Measurements from ENCODE around the gene PTGIS. TPM values are rescaled to one million over a fixed set of nuclear protein-coding genes. Genes with fewer than 3 reads are reported as not detected.
"Not testable (repeated sequence)": the region's sequence is repeated elsewhere in the genome, so short reads cannot be mapped to it uniquely, and the experiment has no call there.

The PTGIS gene
- total RNA-seq (ENCODE audit: insufficient read depth, low replicate concordance): 45.3 TPM

DNA sequence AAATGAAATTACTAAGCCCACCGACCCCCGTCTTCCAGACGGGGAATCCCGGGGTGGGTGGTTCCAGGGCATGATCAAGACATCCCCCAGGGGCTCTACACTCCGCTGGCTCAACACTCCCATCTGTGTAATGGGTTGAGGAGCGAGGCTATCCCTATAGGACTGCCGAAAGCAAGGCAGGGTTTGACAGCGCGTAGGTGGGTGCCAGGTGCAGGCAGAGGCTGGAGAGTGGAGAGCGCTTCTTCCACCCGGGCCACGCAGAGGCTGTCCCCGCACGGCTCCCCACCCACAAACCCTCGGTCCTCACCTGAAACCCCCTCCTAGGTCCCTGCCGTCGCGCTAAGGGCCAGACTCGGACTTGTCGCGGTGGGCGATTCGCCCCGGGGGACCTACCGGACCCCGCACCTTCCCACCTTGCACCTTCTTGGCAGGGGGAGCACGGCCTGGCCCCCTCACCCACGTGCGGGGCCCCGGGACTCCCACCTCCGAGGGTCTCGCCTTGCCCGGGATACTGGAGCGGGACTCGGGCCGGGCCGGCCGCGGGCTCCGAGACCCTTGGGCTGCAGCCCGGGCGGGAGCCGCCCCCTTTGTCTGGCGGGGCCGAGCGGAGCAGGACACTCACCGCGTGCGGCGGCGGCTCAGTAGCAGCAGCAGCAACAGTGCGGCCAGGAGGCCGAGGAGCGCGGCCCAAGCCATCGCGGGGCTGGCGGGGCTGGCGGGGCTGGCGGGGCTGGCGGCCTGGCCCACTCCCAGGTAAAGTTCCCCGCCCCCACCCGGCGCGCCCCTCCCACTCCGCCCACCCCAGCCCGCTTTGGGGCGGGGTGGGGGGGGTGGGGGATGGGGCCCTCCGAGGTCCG, at the start of gene PTGIS:
PTGIS (minus strand) TSS at position 717 of the 857 bp plus-strand sequence; CDS start at position 696, 21 bp downstream.
- DNase-seq (ENCODE audit: low spot score): no peak

DNA sequence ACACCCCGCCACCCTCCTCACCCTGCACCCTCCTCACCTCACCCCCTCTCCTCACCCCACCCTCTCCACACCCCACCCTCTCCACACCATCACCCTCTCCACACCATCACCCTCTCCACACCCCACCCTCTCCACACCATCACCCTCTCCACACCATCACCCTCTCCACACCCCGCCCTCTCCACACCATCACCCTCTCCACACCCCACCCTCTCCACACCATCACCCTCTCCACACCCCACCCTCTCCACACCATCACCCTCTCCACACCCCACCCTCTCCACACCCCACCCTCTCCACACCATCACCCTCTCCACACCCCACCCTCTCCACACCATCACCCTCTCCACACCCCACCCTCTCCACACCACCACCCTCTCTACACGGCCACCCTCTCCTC, 49.5 kb upstream of the PTGIS start:
- DNase-seq (ENCODE audit: low spot score): not testable (repeated sequence)

DNA sequence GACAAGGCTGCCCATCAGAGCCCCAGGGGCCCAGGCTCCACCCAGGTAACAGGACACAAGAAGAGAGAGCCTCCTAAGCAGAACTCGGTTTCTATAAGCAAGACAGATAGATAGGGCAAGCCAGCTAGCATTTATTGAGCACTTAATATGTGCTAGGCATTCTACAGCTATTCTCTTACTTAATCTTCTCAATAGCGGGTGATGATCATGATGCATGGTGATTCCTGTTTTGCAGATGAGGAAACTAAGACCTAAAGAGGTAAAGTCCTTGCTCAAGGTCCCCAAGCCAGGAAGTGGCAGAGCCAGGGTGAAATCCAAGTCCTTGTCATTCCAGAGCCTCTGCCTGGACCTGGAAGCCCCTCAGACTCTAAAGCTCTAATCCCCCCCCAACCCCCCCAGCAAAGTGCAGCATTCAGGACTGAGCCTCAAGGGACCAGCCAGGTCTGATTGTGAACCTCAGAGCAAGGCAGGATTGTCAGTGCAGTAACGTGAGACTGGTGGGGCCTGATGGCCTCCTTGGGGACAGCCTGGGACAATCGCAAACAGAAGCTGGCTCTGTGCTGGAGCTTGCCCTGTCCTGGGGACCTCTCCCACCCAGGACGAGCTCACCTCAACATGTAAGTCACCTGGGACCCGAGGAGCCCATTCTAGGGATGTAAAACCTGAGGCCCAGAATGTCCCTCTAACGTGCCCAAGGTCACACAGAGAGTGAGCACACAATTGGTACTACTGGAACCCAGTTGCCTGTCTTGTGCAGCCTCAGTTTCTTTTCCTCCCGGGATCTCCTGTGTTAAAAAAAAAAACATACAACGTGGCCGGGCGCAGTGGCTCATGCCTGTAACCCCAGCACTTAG, 48.4 kb upstream of the PTGIS start:
- no peak for DNase-seq (ENCODE audit: low spot score)

DNA sequence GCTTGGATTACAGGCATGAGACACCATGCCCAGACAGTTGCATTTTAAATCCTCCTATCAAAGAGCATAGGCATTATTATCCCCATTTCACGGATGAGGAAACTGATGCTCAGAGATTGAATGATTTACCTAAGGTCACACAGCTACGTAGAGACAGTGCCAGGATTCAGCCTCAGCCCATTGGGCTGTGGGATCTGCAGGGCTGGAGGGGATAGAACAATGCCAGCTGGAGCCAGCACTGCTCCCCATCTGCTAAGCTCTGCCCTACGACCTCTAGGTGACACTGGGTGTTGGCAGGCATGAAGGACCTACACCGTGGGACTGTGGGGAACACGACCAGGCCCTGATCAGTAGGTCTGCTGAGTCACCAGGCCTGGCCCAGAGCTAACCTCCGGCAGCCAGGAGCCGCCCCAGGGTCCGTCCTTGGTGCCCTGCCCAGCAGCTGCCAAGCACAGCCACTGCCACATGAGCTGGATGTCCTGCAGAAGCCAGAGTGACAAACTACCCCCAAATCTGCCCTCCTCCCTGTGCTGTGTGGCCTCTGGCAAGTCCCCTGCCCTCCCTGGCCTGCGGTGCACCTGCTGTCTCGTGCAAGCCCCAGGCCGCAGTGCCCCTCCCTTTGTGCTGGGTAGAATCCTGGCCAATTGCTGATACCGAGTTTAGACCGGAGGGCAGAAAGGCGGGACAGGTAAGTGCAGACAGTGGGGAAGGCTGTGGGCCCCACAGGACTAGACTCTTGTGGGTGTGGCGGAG, 47.6 kb upstream of the PTGIS start:
- DNase-seq (ENCODE audit: low spot score): no peak

DNA sequence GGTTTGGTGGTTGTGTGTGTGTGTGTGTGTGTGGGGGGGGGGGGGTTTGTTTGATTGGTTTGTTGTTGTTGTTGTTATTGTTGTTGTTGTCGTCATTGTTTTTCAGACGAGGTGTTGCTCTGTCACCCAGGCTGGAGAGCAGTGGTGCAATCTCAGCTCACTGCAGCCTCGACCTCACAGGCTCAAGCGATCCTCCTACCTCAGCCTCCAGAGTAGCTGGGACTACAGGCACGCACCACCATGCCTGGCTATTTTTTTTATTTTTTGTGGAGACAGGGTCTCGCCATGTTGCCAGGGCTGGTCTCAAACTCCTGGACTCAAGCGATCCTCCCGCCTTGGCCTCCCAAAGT, 47.1 kb upstream of the PTGIS start:
- not testable (repeated sequence) for DNase-seq (ENCODE audit: low spot score)

DNA sequence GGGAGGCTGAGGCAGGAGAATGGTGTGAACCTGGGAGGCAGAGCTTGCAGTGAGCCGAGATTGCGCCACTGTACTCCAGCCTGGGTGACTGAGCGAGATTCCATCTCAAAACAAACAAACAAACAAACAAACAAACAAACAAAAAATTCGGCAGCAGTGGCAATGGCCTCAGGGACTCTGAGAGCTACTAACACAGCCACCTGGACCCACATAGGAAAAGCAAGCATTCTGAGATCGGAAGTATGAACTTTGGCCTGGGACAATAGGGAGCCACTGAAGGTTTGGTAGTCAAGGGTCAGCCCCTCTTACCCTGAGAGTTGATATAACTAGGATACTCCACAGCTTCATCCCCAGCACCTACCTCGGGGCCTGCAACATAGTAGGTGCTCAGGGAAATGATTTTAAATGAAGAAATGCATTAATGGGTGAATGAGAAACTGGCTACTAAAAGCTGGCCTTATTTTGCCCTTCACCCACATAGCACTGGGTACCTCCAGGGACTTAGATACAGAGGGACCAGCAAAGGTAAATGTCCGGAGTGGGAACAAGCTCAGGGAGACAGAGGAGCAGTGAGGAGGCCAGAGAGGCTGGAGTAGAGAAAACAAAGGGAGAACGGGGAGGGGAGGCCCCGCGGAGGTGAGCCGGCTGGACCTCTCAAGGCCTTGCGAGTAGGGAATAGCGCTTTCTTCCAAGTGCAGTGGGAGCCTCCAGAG, 46.6 kb upstream of the PTGIS start:
- DNase-seq (ENCODE audit: low spot score): no peak

DNA sequence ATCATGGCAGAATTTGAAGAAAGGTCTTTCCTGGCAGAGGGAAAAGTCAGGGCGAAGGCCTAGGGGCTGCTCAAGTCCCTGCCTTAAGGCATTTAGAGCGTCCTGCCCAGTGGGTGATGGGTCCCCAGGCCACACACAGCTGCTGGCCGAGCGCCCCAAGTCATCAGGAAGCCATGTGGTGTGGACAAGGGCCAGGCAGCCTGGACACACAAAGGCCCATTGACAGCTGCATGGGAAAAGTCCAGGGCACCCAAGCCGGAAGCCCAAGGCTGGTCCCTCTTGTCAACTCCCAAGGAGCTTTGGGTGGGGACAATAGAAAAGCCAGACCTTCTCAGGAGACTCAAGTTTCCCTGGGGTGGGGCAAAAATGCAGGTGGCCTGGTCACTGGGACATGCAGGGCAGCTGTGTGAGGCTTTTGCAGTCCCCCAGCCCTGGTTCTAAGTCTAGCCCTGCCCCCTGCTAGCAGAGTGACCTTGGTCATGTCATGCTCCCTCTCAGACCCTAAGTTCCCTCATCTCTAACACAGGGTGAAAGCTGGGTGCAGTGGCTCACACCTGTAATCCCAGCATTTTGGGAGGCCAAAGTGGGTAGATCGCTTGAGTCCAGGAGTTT, 44.3 kb upstream of the PTGIS start:
- DNase-seq (ENCODE audit: low spot score): no peak

DNA sequence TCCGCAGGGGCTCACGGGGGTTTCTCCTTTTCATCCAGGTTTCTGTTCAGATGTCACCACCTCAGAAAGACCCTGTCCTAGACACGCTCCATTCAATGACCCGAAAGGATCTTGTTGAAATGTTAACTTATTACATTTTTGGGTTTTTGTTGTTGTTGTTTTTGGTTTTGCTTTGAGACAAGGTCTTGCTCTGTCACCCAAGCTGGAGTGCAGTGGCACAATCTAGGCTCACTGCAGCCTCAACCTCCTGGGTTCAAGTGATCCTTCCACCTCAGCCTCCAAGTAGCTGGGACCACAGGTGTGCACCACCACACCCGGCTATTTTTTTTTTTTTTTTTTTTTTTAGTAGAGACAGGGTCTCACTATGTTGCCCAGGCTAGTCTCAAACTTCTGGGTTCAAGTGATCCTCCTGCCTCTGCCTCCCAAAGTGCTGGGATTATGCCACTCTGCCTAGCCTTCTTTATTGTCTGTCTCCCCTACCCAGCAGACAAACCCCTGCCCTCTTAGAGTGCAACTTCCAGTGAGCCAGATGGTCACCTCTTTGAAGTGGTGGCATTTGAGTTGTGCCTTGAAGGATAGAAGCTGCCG, 43.7 kb upstream of the PTGIS start:
- not testable (repeated sequence) for DNase-seq (ENCODE audit: low spot score)

DNA sequence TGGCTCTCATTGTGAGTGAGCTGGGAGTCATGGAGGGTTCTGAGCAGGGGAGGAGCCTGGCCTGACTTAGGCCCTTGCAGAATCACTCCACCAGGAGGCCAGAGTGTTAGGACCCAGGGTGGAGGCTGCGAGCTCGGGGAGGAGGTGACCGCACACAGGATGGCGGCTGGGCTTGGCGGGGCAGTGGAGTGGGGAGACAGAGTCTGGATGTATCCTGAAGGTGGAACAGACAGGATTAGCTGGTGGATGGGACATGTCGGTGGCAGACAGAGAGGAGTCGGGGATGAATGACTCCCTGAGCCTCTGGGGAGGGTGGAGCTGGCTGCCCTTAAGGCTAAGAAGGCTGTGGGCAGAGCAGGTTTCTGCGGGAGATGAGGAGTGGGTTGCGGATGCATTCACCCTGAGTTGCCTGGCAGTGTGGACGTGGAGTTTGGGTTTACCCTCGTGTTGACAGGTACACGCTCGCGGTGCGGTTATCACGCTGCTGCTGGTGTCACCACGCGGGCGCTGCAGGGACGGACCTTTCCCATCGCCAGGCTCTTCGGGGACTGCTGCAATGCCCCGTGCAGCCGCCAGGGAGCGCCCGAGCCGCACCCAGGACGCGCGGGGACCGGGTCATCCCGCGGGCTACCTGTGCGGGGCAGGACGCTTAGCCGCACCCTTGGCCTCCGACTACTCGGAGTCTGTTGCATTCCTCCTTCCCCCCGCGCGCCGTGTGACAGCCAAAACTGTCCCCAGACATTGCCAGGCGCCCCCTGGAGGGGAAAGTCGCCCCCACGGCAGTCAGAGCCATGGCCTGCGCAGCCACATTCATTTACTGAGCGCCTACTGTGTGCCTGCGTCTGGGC, 43.0 kb upstream of the PTGIS start:
- DNase-seq (ENCODE audit: low spot score): peak; percentile 38

DNA sequence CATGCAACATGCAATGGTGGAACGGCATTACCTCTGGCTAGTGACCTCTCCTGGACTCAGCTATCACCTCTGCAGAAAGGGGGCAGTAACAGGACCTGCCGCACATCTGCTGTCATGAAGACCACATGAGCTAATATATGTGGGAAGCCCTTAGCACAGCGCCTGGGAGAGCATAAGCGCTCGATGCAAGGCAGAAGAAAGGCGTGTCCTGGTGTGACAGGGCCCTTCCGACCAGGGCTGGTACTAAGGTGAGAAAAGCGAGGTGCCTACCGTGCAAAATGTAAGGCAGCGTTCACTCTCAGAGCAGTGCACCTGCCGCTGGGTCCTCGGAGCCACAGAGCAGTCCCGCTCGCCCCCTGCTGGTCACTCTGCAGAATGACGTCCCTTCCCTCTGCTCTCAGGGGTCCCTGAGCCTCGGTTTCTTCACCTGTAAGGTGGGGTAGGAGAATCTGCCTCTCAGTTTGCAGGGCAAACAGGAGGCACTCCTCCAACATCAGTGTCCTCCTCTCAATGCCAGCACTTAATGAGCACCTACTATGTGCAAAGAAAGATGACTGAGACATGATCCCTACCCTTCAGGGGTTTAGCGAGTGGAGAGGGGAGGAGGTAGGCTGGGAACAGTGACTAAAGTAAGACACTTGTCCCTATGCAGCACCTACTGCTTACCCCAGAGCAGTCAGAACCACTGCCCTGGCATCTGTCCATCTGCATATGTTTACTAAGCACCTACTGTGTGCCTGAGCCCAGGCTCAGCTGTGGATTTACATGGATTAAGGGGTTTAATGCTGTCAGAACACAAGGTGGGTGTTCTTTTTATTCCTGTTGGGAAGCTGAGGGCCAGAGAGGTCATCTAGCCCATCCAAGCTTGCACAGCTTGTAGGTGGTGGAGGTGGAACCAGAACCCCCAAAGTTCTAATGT, 41.1 kb upstream of the PTGIS start:
- DNase-seq (ENCODE audit: low spot score): peak; percentile 44

DNA sequence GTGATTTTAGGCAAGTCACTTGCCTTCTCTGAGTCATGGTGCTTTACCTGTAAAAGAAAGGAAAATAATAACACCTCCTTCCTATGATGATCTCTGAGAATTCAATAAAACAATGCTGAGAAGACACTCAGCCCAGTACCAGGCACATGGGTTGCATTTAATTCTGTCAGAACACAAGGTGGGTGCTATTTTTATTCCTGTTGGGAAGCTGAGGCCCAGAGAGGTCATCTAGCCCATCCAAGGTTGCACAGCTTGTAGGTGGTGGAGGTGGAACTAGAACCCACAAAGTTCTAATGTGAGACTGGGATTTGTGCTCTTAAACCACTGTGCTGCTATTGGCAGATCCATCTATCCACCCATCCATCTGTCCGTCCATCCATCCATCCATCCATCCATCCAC, 39.6 kb upstream of the PTGIS start:
- no peak for DNase-seq (ENCODE audit: low spot score)

DNA sequence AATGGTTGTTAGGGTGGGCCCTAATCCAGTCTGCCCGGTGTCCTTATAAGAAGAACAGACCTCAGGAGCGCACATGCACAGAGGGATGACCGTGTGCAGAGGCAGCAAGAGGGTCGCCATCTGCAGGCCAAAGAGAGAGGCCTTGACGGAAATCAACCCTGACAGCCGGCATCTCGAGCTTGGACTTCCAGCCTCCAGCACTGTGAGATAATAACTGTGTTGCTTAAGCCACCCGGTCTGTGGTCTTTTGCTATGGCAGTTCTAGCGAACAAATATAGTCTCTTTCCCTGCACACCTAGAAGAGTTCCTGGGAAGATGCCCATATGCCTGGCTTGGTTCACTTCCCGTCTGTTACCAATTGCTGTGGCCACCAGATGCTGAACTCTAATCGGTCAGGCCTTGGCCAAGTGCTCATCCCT, 35.3 kb upstream of the PTGIS start:
- DNase-seq (ENCODE audit: low spot score): no peak

DNA sequence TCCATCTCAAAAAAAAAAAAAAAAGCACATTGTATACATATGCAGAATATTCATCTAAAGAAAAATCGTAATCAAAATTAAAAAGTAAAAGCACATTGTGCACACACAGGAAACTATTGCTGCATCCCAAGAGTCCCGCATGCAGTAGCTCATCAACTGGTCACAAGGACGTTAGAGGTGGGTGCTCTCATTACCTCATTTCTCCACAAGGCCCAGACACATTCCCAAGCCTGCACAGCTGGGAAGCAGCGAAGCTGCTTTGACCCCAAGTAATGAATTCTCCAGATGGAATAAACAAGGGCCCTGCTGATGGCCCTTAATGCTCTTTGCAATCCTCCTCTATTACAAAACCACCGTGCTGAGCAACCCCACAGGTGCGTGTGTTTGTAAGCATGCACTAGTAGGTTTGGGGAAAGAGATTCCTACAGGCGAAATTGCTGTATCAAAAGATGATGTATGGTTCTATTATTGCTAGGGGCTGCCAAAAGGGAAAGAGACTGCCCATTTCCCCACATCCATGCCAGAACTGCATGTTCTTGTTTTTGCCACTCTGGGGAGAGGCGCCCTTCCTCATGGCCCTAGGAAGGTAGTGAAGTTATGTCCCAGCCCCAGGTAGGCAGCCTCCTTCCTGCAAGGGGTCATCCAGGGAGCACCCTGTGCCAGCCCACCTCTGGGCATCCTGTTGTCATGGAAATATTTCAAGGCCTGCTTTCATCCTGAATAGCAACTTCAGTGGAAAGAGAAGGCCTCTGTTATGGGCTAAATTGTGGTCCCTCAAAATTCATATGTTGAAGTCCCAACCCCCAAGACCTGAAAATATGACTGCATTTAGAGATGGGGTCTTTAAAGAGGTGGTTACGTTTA, 34.6 kb upstream of the PTGIS start:
- no peak for DNase-seq (ENCODE audit: low spot score)

DNA sequence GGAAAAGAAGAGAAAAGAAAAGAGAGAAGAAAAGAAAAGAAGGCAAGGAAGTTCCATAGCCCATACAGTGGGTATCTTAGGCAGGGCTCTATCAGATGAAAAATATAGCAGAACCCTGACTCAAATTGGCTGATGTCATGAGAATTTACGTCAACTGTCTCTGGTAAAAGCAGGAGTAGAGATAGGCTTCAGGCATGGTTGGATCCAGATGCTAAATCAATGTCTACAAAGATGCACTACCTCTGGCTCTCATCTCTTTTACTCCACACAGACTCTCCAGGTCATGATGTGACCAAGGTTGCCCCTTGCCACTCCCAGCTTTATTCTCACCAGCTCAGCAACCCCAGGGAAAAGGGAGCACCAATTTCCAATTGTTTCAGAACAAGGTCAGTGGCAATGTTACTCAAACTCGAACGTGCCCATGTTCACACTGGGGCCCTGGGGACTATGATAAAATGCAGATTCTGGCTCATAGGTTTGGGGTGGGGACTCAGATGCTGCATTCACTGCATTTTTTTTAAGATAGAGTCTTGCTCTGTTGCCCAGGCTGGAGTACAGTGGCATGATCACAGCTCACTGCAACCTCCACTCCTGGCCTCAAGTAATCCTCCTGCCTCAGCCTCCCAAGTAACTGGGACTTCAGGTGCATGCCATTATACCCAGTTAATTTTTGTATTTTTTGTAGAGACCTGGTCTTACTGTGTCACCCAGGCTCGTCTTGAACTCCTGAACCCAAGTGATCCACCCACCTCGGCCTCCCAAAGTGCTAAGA, 33.4 kb upstream of the PTGIS start:
- no peak for DNase-seq (ENCODE audit: low spot score)

DNA sequence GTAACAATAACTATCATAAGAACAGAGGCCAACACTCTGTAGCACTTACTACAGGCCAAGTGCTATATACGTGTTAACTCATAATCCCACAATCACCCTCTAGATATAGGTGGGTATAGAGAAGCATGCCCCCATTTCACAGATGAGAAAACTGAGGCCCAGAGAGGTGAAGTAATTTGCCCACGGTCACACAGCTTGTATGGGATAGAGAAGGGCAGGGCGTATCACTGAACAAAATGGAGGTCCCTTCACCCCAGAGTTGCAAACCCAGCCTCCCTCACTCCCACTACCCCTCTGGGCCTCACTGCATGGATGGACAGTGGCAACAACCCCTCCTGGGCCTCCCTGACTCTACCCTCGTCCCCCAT, 31.8 kb upstream of the PTGIS start:
- DNase-seq (ENCODE audit: low spot score): no peak

DNA sequence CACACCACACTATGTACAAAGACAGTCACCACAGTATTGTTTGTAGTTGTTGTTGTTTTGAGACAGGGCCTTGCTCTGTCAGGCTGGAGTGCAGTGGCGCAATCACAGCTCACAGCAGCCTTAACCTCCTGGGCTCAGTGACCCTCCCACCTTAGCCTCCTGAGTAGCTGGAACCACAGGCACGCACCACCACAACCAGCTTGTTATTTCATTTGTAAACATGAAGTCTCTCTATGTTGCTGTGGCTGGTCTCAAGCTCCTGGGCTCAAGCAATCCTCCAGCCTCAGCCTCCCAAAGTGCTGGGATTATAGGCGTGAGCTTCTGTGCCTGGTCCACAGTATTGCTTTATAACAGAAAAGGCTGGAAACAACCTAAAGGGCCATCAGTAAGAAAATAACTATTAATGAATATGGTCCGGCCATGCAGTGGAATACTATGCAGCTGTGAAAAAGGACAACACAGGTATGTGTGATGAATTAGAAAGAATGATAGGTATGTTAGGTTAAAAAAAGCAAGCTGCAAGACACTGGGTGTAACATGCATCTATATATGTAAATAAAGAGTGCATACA, 30.0 kb upstream of the PTGIS start:
- no peak for DNase-seq (ENCODE audit: low spot score)

All from umbilical cord (tissue), 2 donors.